IPS-15b (cell line): ENCODE measurements around the gene RALGPS1.
"Not testable (repeated sequence)": the region's sequence is repeated elsewhere in the genome, so short reads cannot be mapped to it uniquely, and the experiment has no call there.

Experiments used
- H3K27me3 ChIP-seq: one replicate; pipeline ENCODE4 v1.6.1; 2013; ENCODE audit warnings: low read length; ENCODE audit not compliant: control insufficient read depth, insufficient read depth
- H3K36me3 ChIP-seq: one replicate; pipeline ENCODE4 v1.6.1; 2013; ENCODE audit warnings: low read length; ENCODE audit not compliant: control insufficient read depth, insufficient read depth
- H3K4me1 ChIP-seq: one replicate; pipeline ENCODE4 v1.6.1; 2013; ENCODE audit warnings: mild to moderate bottlenecking, low read length; ENCODE audit not compliant: control insufficient read depth, insufficient read depth
- H3K4me3 ChIP-seq: one replicate; pipeline ENCODE4 v1.5.1; 2013; ENCODE audit warnings: low read depth, low read length
- H3K9ac ChIP-seq: one replicate; pipeline ENCODE4 v1.6.1; 2013; ENCODE audit warnings: low read depth, mild to moderate bottlenecking, low read length
- H3K9me3 ChIP-seq: one replicate; pipeline ENCODE4 v1.6.1; 2013; ENCODE audit warnings: mild to moderate bottlenecking, low read length; ENCODE audit not compliant: control insufficient read depth, insufficient read depth

RALGPS1 gene

DNA sequence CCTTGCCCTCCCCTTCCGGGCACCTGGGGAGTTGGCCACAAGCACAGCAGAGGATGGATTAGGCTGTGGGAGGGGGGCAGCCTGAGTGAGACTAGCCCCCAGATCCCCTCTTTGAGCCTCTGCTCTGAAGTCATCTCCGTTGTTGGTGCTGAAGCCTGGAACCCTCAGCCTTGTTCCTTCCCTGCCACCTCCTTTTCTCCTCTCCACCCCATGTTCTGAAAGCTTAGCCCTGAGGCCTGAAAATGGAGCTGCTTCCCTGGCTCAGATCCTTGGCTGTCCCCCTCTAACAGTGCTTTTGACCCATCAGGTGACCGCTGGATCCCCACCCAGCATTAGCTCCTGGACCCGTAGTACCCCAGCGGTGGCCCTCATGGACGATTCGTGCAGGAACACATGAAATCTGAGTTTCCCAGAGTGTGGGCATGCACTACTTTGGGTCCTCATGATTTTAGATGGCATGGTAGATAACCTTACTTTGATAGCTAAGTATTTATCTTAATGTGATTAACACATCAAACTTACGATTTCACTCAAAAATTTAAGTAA is 229.4 kb downstream of the RALGPS1 start:
- Histone ChIP-seq H3K27me3 (no peaks in the 10 kb centered on the region), H3K4me1 (peaks cover 5% of the 10 kb centered on the region), H3K9ac (no peak overlapping the region), H3K4me3 (no peak overlapping the region), H3K36me3 (no peaks in the 10 kb centered on the region), H3K9me3 (no peaks in the 10 kb centered on the region)

DNA sequence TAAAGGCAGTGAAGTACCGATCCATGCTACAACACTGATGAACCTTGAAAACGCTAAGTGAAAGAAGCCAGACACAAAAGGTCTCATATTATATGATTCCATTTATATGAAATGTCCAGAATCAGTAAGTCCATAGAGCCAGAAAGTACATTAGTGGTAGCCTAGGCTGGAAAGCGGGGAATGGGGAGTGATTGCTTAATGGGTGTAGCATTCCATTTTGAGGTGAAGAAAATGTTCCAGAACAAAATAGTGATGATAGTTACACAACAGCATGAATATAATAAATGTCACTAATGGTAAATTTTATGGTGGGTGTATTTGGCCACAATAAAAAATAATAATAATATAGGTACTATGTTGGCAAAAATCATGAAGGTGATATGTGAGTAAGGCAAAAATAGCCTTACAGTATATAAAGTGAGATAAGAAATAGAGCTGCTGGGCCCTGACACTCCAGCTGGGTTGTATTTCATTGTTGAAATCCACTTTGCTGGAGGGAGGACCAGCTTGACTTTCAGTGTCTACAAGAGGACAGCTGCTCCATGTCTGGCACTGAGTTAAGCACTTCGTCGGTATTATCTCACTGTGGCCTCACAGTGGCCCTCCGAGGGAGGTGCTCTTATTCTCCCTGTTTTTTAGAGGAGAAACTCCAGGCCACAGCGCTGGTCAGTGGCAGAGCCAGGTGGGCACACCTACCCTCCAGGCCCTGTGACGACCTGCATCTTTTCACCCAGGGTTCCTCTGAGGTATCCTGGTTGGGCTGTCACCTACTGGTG is 230.3 kb downstream of the RALGPS1 start:
- H3K9me3 ChIP-seq, result no peaks in the 10 kb centered on the region
- no peaks in the 10 kb centered on the region for H3K27me3 ChIP-seq
- no peaks in the 10 kb centered on the region for H3K36me3 ChIP-seq
- peaks cover 5% of the 10 kb centered on the region for H3K4me1 ChIP-seq
- H3K4me3 ChIP-seq, result no peak overlapping the region
- H3K9ac ChIP-seq, result no peak overlapping the region

DNA sequence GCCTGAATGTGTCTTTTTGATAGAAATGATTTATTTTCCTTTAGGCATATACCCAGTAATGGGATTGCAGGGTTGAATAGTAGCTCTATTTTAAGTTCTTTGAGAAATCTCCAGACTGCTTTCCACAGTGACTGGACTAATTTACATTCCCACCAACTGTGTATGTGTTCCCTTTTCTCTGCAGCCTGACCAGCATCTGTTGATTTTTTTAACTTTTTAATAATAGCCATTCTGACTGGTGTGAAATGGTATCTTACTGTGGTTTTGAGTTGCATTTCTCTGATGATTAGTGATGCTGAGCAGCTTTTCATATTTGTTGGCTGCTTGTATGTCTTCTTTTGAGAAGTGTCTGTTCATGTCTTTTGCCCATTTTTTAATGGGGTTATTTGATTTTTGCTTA is 232.3 kb downstream of the RALGPS1 start:
- H3K36me3 ChIP-seq, H3K9ac ChIP-seq, H3K4me3 ChIP-seq, H3K4me1 ChIP-seq, H3K27me3 ChIP-seq, H3K9me3 ChIP-seq: not testable (repeated sequence)

DNA sequence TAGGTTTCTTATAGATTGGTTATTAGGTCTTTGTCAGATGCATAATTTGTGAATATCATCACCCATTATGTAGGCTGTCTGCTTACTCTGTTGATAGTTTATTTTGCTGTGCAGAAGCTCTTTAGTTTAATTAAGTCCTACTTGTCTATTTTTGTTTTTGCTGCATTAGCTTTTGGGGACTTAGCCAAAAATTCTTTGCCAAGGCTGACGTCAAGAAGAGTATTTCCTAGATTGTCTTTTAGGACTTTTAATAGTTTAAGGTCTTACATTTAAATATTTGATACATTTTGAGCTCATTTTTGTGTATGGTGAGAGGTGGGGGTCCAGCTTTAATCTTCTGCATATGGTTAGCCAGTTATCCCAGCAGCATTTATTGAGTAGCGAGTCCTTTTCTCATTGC is 232.7 kb downstream of the RALGPS1 start:
- peaks cover 4% of the 10 kb centered on the region for H3K4me1 ChIP-seq
- H3K36me3 ChIP-seq, result no peaks in the 10 kb centered on the region
- H3K4me3 ChIP-seq, result no peak overlapping the region
- no peaks in the 10 kb centered on the region for H3K27me3 ChIP-seq
- no peak overlapping the region for H3K9ac ChIP-seq
- H3K9me3 ChIP-seq, result no peaks in the 10 kb centered on the region

DNA sequence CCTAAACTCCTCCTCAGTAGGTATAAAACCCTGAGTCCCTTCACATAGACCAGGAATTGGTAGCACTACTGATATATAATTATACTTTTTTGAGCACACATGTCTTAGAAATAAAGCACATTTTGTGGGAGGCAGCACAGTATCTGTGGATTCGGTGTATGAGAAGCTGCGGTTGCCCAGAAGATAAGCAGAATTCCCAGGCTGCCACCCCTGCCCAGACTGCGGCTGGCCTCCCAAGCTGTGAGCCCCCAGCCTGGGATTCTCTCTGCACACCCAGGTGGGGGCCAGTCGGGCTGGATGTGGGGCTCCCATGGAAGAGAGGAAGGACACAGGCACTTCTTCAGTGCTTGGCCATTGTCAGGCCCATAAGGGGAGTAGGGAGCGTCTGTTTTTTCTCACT is 233.4 kb downstream of the RALGPS1 start:
- no peak overlapping the region for H3K4me3 ChIP-seq
- H3K9ac ChIP-seq, result no peak overlapping the region
- H3K36me3 ChIP-seq, result no peaks in the 10 kb centered on the region
- no peaks in the 10 kb centered on the region for H3K27me3 ChIP-seq
- H3K9me3 ChIP-seq, result no peaks in the 10 kb centered on the region
- H3K4me1 ChIP-seq, result no peaks in the 10 kb centered on the region

DNA sequence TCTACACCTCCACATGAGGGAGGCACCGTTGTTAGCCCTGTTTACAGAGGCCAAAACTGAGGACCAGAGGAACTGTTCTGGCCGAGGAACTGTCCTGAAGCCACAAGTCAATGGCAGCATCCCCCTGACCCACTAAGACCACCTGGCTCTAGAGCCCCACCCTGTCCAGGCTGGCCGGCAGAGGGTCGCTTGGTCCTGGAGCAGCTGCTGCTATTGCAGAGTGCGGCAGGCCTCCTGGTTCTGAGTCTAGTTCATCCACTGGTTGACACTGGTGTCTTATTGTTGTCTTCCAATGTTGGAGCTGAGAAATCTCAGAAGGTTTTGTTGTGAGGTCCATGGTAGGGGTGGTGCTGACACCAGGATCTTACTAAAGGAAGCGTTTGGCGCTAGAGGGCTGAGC is 234.4 kb downstream of the RALGPS1 start:
- Histone ChIP-seq H3K9me3 (no peaks in the 10 kb centered on the region), H3K4me3 (no peak overlapping the region), H3K36me3 (no peaks in the 10 kb centered on the region), H3K27me3 (no peaks in the 10 kb centered on the region), H3K9ac (no peak overlapping the region), H3K4me1 (no peaks in the 10 kb centered on the region)

DNA sequence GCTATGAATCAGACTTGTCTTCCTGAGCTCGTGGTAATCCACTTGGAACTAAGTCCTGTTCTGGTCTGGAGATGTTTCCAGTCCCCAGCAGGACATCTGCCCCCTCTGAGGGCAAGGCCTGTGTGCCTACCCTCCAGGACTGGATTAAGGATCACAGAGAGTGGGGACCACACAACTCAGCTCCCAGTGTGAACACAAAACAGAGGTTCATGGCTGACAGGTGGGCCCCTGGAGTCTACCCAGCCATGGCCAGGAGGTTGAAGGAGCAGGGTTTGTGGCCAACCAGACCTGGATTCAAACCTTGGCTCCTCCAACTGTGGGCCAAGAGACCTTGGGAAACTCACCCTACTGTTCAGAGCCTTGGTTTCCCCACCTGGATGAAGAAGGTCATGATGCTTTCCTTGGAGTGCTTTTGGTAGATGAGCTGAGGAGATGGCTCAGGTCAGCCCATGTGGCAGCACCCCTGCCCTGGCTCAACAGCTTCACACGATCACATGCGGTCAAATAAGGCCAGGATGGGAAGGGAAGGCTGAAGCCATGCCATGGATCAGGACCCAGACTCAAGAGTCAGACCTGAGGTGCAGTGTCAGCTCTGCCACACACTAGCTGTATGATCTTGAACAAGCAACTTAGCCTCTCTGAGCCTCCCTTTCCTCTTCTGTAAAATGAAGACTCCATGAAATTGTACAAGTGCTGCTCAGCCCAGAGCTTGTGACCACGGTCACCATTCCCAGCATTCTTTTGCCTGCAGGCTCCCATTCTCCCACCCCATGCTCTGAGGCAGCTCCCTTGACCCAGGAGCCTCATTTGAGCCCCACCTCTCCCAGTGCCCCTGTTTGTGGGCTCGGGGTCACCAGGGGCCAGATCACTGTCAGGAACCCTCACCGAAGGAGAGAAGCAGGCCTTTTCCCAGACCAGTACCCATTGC is 235.1 kb downstream of the RALGPS1 start:
- H3K4me3 ChIP-seq, result no peak overlapping the region
- H3K9me3 ChIP-seq, result no peaks in the 10 kb centered on the region
- H3K4me1 ChIP-seq, result no peaks in the 10 kb centered on the region
- H3K36me3 ChIP-seq, result no peaks in the 10 kb centered on the region
- H3K9ac ChIP-seq, result no peak overlapping the region
- H3K27me3 ChIP-seq, result no peaks in the 10 kb centered on the region

DNA sequence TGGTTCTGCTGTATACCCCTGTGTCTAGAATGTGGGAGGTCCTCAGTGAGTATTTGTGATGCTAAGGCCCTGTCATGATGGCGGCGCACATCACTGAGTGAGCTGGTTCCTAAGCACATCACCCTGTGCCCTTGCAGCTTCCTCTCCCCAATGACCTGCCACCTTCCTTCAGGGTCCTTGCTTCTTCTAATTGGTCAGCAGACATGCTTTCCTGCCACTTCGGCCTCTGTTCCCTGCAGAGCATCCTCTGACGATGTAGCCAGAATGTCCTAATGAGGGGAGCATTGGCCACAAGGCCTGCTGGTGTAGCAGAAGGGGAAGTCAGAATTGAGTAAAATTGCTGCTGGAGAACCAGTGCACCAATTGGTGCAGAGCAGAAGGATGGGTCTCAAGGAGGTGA is 238.9 kb downstream of the RALGPS1 start:
- H3K9ac ChIP-seq, result no peak overlapping the region
- no peak overlapping the region for H3K4me3 ChIP-seq
- no peaks in the 10 kb centered on the region for H3K36me3 ChIP-seq
- H3K4me1 ChIP-seq, result no peaks in the 10 kb centered on the region
- no peaks in the 10 kb centered on the region for H3K27me3 ChIP-seq
- no peaks in the 10 kb centered on the region for H3K9me3 ChIP-seq

DNA sequence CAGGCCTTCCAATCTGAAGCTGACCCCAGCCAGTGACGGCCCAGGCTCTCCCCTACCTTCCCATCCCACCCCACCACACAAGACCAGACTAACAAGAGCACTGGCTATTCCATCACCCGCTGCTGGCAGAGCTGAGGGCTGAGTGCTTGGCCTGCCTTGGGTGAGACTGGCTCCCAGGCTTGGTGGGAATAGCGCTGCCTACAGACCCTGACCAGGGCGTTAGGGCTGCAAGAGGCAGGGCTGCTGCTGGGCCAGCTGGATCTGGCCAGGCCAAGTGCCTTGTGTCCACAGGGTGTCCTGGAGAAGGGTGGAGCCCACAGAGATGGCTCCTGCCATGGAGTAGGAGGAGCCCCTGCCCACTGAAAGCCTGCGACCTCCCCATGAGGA is 239.4 kb downstream of the RALGPS1 start:
- Histone ChIP-seq H3K4me1 (peaks cover 2% of the 10 kb centered on the region), H3K36me3 (no peaks in the 10 kb centered on the region), H3K27me3 (no peaks in the 10 kb centered on the region), H3K4me3 (no peak overlapping the region), H3K9ac (no peak overlapping the region), H3K9me3 (no peaks in the 10 kb centered on the region)

DNA sequence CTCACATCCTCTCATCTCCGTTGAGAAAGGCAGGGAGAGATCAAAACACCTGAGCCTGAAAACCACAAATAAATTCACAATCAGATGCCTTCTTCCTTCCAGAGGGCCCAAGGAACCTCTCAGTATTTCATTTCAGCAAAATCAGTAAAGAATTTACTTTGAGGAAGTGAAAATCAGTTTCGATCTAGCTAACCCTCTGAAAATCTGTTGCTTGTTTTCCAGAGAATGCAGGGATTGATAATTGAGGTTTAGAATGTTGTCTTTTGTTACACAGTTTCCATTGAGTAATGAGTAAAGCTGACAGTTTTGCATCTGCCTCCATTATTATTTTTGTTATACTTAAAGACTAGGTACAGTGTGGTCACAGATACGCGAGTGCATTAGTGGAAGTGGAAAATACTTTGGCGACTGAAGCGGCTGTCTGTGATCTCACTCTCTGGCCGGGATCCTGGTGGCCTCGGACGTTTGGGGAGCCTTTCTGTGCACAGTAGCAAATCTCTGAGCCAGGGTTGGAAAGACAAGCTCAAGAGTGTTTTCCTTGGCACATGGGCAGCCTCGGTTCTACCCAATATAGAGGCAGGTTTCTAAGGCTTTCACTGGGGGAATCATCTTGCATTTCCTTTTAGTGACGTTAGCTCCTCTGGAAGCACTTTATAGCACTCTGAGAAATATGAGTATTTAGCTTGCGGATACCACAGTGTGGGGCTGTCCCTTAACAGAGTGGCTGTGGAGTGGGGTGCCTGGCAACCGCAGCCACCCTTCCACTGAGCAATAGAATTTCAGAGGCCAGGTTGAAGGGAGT is 240.0 kb downstream of the RALGPS1 start:
- Histone ChIP-seq H3K4me3 (no peak overlapping the region), H3K9me3 (no peaks in the 10 kb centered on the region), H3K4me1 (peaks cover 5% of the 10 kb centered on the region), H3K27me3 (no peaks in the 10 kb centered on the region), H3K9ac (no peak overlapping the region), H3K36me3 (no peaks in the 10 kb centered on the region)

DNA sequence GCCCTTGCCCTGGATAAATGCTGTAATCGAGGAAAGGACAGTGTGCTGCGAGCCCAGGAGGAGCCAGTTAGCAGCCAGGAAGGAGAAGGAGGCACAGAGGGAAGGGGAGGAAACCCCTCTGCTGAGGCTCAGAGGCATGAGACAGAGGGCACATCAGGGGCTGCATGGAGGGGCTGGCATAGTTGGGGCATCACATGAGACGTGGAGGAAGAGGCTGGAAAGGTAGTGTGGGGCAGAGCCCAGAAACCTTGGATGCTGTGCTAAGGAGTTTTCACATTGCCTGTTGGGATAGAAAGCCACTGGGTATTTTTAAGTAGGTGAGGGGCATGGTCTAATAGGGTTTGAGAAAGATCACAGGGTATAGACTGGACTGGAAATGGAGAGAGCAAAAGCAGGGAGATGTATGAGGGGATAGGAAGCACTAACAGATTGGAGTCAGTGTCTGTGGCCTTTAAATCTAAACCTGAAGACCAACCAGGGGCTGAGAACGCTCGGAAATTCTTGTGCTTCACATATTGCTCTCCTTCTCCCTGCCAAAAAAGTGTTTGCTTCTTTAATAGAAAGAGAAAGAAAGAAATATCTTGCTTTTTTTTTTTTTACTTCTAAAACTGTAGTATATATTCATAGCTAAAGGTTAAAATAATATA is 240.9 kb downstream of the RALGPS1 start:
- H3K9me3 ChIP-seq, result no peaks in the 10 kb centered on the region
- H3K4me1 ChIP-seq, result peaks cover 8% of the 10 kb centered on the region
- H3K9ac ChIP-seq, result no peak overlapping the region
- H3K36me3 ChIP-seq, result no peaks in the 10 kb centered on the region
- no peaks in the 10 kb centered on the region for H3K27me3 ChIP-seq
- no peak overlapping the region for H3K4me3 ChIP-seq
